ENCODE measurements around the gene ASB2.

GRCh38 chr14:94021001-94021400, 44.6 kb upstream of the ASB2 start:
- TF ChIP-seq CTCF (optimal IDR thresholded peaks at IDR 0.05 in 1 of 3, IDR thresholded peaks at IDR 0.05 in 1 of 3, conservative IDR thresholded peaks at IDR 0.05 in 1 of 3; ENCODE audit: extremely low read depth in 1 of 3, insufficient read depth in 2 of 3, low read length in 3 of 3), result peak in 1 of 3 experiments; percentile 19
- TF ChIP-seq EZH2 (IDR thresholded peaks at IDR 0.05; ENCODE audit: low read length), result no peak

Data from keratinocyte (primary cell).